Thyroid gland (tissue), 4 donors: ENCODE results near the gene CCDC183.

Source experiments
- POLR2A ChIP-seq, 2 donors: fragments of 450-650 bp; IDR thresholded peaks; one replicate each; pipeline ENCODE4 v1.6.1; 2017; ENCODE audit warnings: antibody characterized with exemption in 2 of 2, mild to moderate bottlenecking in 2 of 2, moderate library complexity in 1 of 2
- TF ChIP-seq, protein P1 (sequence below), 6 experiments: fragments of 200-600 bp in 3 of 6; fragments of 450-650 bp in 3 of 6; sonication (generic) in 3 of 6; IDR thresholded peaks; one replicate each; pipeline ENCODE4 v1.5.1; 2016 to 2019; ENCODE audit warnings: antibody characterized with exemption in 6 of 6, mild to moderate bottlenecking in 2 of 6, inconsistent platforms in 1 of 6, moderate library complexity in 1 of 6

DNA sequence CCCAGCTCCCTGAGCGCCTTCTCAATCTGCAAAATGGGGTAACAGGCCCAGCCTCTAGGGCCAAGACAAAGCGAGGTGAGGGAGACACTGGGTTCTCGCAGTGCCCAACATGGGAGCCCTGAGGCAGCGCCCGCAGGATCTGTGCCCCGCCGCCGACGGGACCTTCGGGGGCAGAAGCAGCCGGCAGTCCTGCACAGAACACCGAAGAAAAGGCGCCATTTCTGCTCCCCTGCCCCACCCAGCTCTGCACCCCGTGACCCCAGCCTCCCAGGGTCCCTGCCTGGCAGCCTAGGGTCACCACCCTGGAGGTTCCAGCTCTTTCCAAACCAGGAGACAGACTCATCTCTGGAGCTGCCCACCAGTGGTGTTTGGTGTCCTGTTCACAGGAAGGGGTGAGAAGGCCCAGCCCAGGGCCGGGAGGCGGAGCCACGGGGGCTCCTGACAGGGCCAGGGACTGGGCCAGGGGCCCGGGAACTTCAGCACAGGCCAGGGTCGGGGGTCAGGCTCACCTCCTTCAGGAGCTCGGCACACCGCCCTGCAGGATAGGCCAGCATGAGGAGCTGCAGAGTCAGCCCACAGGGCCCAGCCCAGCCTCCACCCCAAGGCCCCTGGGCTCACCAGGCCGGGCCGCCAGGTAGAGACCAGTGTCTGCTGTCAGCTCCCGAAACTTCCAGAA, 41.4 kb upstream of the CCDC183 start:
- TF ChIP-seq, protein P1, sequence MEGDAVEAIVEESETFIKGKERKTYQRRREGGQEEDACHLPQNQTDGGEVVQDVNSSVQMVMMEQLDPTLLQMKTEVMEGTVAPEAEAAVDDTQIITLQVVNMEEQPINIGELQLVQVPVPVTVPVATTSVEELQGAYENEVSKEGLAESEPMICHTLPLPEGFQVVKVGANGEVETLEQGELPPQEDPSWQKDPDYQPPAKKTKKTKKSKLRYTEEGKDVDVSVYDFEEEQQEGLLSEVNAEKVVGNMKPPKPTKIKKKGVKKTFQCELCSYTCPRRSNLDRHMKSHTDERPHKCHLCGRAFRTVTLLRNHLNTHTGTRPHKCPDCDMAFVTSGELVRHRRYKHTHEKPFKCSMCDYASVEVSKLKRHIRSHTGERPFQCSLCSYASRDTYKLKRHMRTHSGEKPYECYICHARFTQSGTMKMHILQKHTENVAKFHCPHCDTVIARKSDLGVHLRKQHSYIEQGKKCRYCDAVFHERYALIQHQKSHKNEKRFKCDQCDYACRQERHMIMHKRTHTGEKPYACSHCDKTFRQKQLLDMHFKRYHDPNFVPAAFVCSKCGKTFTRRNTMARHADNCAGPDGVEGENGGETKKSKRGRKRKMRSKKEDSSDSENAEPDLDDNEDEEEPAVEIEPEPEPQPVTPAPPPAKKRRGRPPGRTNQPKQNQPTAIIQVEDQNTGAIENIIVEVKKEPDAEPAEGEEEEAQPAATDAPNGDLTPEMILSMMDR (IDR thresholded peaks at IDR 0.05) = no peak
- TF ChIP-seq POLR2A (IDR thresholded peaks at IDR 0.05) = no peak
